ELF-1 (cell line): ENCODE measurements around the gene PPARGC1A.

Experiments
- DNase-seq: peaks from one replicate; pipeline ENCODE4 v3.0.0-alpha.2; 2016; ENCODE audit warnings: low read depth, low spot score

PPARGC1A gene

GRCh38 chr4:23909671-23910070 is 19.8 kb upstream of the PPARGC1A start:
- no peak for DNase-seq

DNA sequence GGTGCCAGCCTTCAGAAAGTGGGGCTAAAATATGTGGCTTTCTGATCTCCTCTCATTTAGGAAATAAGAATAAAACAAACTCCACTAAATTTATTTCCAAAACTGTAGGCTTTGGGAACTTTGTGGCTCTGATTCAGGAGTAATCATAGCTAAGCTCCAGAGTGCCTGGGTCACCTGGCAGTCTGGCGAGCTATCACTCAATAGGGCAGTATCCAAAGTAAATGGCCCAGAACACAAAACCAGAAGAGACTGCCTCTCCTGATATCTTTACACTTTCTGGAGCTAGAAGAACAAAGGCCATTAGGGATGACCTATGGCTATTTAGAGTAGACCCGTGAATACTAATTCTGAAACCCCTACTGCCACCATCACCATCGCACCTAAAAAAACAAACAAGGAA is 17.0 kb upstream of the PPARGC1A start:
- no peak for DNase-seq

GRCh38 chr4:23904639-23905071 is 14.8 kb upstream of the PPARGC1A start:
- DNase-seq = no peak

DNA sequence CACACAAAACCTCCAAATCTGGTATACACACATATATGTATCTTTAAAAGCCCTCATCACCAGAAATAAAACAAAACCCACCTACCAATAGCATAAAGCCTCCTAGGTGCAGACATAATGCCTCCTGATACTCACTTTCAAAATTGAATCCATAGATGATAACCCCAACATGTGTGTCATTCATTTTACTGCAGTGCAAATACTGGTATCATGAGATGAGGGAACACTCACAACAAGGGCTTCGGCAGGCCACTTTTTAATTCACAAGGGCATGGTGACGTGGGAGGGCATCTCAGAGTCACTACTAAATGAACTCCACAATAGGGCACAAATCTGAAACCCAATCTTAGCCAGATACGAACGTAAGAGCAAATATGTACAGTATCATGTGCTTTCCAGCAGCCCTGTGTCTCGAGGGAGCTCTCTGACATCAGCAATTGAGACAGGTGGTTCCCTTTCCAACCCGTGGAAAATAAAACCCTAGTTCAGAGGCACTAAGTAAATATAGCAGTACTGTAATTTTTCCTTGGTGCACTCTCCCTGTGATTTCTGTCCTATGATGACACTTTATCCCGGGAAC is 14.1 kb upstream of the PPARGC1A start:
- no peak for DNase-seq

GRCh38 chr4:23902222-23902804 is 12.5 kb upstream of the PPARGC1A start:
- DNase-seq = no peak

- no peak for DNase-seq
Observed at GRCh38 chr4:23900636-23901035, 10.8 kb upstream of the PPARGC1A start.

DNA sequence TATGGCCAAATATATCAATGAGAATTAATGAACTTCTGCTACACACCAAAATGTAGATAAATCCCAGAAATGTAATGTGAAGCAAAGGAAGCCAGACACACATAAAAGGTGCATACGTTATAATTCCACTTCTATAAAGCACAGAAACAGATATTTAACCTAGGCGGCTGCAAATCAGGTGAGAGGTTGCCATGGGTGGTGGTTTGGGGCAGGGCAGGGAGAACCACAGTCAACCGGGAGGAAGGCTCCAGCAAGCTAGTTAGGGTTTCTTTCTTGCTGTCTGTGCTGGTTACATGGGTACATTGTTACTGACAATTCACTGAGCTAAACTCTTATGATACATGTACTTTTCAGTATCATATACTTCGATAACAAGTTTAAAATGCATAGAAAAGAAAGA is 9.7 kb upstream of the PPARGC1A start:
- no peak for DNase-seq

DNA sequence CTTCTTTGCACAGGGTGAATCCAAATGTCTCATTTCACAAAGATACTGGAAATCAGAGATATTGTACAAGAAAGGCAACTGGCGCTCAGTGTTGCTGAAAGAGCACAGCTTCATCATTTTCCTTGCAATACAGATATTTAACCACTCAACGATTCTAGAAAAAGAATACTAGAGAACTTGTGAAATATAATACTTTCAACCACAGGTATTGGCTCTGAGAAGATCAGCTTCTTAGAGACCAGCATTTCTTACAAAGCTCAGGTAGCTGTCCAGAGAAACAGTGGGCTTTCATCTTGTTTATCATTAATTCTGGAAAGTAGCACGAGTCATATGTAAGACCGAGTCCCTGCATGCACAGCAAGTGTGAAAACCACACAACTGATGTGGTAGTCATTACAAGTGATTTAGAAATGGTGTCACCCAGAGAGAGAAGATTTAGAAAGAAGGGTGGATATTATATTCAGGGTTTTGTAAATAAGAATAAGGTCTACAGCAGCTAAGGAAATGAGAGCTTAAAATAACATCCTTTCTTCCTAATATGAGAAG is 7.8 kb upstream of the PPARGC1A start:
- DNase-seq = no peak

GRCh38 chr4:23894021-23894420 is 4.2 kb upstream of the PPARGC1A start:
- DNase-seq = no peak

GRCh38 chr4:23891064-23891421 is 1.2 kb upstream of the PPARGC1A start:
- no peak for DNase-seq

DNA sequence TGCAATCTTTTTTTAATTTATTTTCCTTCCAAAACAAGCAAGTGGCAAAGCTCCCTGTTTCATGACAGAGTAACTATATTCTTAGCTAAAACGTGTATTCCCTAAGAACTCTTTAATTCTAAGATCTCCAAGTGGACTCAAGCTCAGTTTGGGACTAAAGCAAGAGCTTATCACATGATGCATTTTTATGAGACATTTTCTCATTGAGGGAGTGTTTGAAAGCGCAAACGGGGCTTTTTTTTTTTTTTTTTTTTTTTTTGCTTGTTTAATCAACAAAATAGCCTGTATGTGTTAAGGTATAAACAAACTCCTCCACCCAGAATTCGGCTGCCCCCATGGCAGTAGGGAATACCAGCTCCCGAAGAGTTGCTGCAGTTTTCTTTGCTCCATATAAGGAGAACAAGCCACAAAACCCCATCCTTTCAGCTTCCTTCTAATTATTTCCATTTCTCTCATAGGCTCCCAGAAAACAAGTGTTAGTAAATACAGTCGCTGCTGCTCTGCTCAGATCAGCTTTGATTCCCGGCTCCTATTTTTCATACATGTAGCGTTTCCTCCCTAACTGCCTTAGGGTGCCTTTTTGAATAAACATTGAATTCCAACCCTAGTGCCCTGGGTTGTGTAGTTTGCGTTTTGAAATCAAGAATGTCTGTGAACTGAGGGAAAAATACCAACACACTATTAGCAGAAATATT is 669 bp upstream of the PPARGC1A start:
- no peak for DNase-seq

GRCh38 chr4:23889391-23889790 is 456 bp downstream of the PPARGC1A start:
- no peak for DNase-seq

DNA sequence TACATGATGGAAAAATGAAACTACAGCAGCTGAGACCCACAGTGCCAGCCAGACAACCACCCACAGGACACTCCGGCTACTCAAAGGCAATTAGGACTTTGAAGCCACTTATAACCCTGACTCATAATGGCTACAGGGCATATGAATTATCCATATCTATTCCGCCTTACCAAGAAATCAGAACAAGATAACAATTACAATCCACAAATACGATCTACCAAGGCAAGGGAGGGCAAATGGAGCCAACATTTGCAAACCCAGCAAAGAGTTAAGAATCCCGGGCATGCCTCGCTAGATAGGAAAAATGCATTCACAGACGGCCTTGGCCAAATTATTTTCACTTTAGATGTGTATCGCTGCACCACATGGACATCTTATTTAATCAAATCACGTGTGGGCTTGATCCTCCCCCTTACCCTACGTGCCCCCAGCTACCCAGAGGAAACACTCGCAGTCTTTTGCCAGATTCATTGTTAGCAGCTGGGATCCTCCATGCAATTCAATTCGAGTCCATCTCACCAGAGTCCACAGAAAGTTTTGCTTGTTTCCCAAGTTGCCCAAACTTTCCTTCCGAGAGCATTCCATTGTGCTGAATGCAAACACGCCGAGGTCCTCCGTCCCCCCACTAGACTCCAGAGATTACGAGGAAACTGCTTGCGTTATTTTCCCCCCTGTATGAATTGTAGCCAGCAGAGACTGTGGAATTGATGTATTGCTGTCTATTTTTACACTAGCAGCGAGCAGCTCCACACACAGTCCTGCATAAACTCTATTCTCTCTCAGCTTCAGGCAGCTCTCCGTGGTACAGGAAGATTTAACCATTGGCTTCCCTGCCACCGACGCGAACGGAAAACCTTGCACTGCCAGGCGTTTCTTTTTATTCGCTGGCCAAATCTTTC is 1.2 kb downstream of the PPARGC1A start:
- DNase-seq = no peak

DNA sequence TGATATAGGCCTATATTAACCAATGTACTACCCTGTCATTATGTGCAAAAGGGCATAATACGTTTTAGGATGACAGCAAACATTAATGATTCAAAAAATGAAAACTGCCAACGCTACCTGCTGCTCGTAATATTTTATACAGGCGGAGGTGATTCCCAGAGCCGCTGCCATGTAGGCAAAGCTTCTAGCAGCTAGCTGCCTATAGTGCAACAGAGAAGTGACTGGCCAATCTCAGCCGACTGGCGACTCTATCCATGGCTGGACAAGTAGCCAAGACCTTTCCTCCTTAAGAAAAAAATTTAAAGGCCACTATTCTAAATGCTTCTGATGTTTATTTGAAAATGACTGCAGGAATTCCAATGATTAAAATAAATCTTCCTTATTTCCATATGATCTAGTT is 1.9 kb downstream of the PPARGC1A start:
- DNase-seq = no peak

DNA sequence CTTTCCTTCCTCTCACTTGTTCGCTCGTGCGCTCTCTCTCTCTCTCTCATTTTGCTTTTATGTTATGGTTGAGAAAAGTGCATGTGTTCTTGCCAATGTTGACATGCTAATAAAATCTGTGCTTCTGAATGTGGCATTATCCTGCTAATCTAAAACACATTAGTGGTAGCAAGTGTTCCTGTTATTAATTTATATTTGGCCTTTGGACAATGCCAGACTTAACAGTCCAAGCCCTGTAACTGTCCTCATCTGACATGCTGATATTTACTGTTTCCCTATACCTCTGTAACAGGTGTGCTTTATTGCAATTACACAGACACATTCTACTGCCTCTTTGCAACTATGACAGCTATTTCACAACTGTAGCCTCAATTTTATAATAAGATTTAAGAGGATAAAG is 2.7 kb downstream of the PPARGC1A start:
- no peak for DNase-seq

- DNase-seq = no peak
Observed at GRCh38 chr4:23885943-23886590, 3.8 kb downstream of the PPARGC1A start.

GRCh38 chr4:23884741-23885140 is 5.1 kb downstream of the PPARGC1A start:
- no peak for DNase-seq

- DNase-seq = no peak
Observed at GRCh38 chr4:23884261-23884660, 5.6 kb downstream of the PPARGC1A start.

DNA sequence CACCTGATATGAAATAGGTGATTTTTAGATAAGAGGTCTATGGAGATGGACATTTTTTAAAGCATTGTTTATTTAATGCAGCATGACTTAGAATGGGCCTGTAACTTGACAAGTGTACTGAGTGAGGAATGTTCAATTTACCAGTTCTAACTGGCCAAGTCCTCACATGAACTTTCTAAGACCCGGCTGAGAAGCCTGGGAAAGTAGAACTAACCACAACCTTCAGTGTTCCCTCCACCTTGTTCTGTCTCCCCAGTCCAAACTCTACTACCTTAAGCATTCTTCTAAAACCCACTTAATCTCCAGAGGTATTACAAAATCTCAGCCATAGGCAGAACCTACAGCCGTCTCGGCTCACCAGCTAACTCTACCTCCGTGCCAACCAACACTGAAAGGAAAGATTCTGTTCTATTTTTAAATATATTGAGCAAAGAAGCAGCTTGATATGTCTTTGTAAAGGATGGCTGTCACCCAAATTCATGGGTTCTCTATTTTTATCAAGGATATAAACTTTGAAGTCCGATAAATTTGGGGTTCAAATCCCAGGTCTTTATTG is 6.8 kb downstream of the PPARGC1A start:
- no peak for DNase-seq

GRCh38 chr4:23881674-23882337 is 8.0 kb downstream of the PPARGC1A start:
- no peak for DNase-seq

GRCh38 chr4:23881052-23881501 is 8.8 kb downstream of the PPARGC1A start:
- DNase-seq = no peak
